K562 (cell line): Measurements from ENCODE around the gene MAP3K14. TPM values are rescaled to one million over a fixed set of nuclear protein-coding genes. Genes with fewer than 3 reads are reported as not detected.
A peak's percentile ranks its signal among the peaks of the same experiment; 100 is the strongest.

Experiments
- FOXJ2 ChIP-seq: fragments of 200-800 bp; sonication (Bioruptor generic); IDR thresholded peaks from 2 replicates; pipeline ENCODE4 v1.6.1; 2016; ENCODE audit warnings: missing genetic modification characterization, missing compliant biosample characterization
- GTF2A2 ChIP-seq: IDR thresholded peaks from 2 replicates; pipeline ENCODE4 v1.6.1; 2016; ENCODE audit warnings: mild to moderate bottlenecking, missing genetic modification characterization, missing compliant biosample characterization
- HNRNPH1 ChIP-seq: fragments of 200-400 bp; formaldehyde crosslinking; optimal IDR thresholded peaks from 2 replicates; pipeline ENCODE3; 2017; ENCODE audit warnings: low read depth, mild to moderate bottlenecking, low read length, moderate library complexity
- HNRNPK ChIP-seq: fragments of 200-400 bp; formaldehyde crosslinking; IDR thresholded peaks from one replicate; pipeline ENCODE4 v1.6.1; 2018; ENCODE audit warnings: mild to moderate bottlenecking, low read depth, low read length; ENCODE audit not compliant: poor library complexity, severe bottlenecking
- JUND ChIP-seq, 2 experiments: IDR thresholded peaks; 2 replicates in 1 of 2; 3 replicates in 1 of 2; pipeline ENCODE4 v1.6.1; 2011; ENCODE audit warnings: borderline replicate concordance in 2 of 2, low read depth in 2 of 2, low read length in 2 of 2, improper control_type of control experiment in 1 of 2, missing biosample characterization in 1 of 2, missing genetic modification characterization in 1 of 2, missing genetic modification reagents in 1 of 2
- RAD51 ChIP-seq: fragments of 450-650 bp; IDR thresholded peaks from 2 replicates; pipeline ENCODE4 v1.7.1; 2016; ENCODE audit warnings: low read depth, mild to moderate bottlenecking, borderline replicate concordance
- TBL1XR1 ChIP-seq, 2 experiments: IDR thresholded peaks; 2 replicates each; pipeline ENCODE4 v1.6.1; 2012; ENCODE audit warnings: improper control_type of control experiment in 2 of 2, low read length in 2 of 2, mild to moderate bottlenecking in 1 of 2
- ZNF124 ChIP-seq: sonication (generic); formaldehyde crosslinking; IDR thresholded peaks from 2 replicates; pipeline ENCODE4 v1.8.1; 2022; ENCODE audit warnings: missing genetic modification reagents
- polyA plus RNA-seq, 8 experiments: library from polyadenylated mRNA; depleted of rRNA in 4 of 8; stranded (reverse) in 5 of 8; unstranded in 3 of 8; fragments of >200 nt; fragmentation: Nextera tagmentation in 2 of 8; fragmentation: Illumina TruSeq in 1 of 8; extraction: Ambion mirVana in 2 of 8; extraction: Trizol in 1 of 8; gene quantifications; 2 replicates each; pipeline versions ENCODE4 v1.2.1 to v1.2.3, GENCODE V29; 2011 to 2014; ENCODE audit warnings: inconsistent platforms in 1 of 8, missing spikeins in 1 of 8
- total RNA-seq, 7 experiments: library from RNA; depleted of rRNA in 6 of 7; stranded (reverse); fragments of >200 nt in 6 of 7; fragmentation: Illumina TruSeq in 2 of 7; extraction: Trizol in 2 of 7; gene quantifications; 2 replicates each; pipeline versions ENCODE4 v1.2.1 to v1.2.3, GENCODE V29; 2011 to 2021; ENCODE audit warnings: low replicate concordance in 1 of 7
- TF ChIP-seq, protein P1 (sequence below): fragments of 250-450 bp; sonication (Bioruptor Pico); IDR thresholded peaks from 2 replicates; pipeline ENCODE4 v1.4.0; 2020; ENCODE audit warnings: mild to moderate bottlenecking
- TF ChIP-seq, protein P2 (sequence below), 2 experiments: fragments of 450-650 bp in 1 of 2; IDR thresholded peaks; 2 replicates each; pipeline ENCODE4 v1.6.1; 2011 to 2017; ENCODE audit warnings: low read depth in 2 of 2, antibody characterized with exemption in 1 of 2, borderline replicate concordance in 1 of 2, low read length in 1 of 2, mild to moderate bottlenecking in 1 of 2, mixed read lengths in 1 of 2; ENCODE audit not compliant: control insufficient read depth in 1 of 2
- TF ChIP-seq, protein P3 (sequence below): sonication (generic); formaldehyde crosslinking; IDR thresholded peaks from 2 replicates; pipeline ENCODE4 v1.9.0; 2022; ENCODE audit warnings: mild to moderate bottlenecking, missing genetic modification reagents
- TF ChIP-seq, protein P4 (sequence below), 2 experiments: fragments of 450-650 bp; IDR thresholded peaks; 2 replicates each; pipeline ENCODE4 v1.6.1; 2016; ENCODE audit warnings: mild to moderate bottlenecking in 2 of 2, borderline replicate concordance in 1 of 2, low read depth in 1 of 2, moderate library complexity in 1 of 2

The MAP3K14 gene
- total and polyA plus RNA-seq, 9 of the 15 experiments (the other 6 are each of a cell fraction or from before 2014, with no cell fraction given): 0.45 to 8.7 (median 3.2) TPM

DNA sequence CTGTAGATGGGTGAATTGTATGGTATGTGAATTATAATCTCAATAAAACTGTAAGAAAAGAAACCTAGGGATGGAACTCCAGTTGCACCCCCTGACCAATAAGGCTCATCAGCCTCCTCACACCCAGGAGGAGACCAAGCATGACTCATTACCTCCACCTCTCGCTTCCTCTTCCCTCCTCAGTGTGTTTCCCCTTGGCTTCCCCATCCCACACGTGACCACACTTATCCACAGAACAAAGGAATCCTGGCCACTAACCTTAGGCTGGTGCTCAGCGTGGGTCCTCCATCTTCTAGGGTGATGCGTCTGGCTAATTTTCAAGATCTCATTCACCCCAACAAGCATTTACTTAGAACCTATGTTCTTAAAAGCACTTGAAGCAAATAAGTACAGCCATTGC, 36.2 kb upstream of the MAP3K14 start (continued):
- peak; percentile 87 for TF ChIP-seq JUND (IDR thresholded peaks at IDR 0.05; ENCODE audit: borderline replicate concordance, low read depth, low read length)
- TF ChIP-seq JUND (tag; IDR thresholded peaks at IDR 0.05; ENCODE audit: borderline replicate concordance, low read depth, low read length): peak; percentile 76; the same call in 2 of the 3 replicates
- TF ChIP-seq, protein P1, sequence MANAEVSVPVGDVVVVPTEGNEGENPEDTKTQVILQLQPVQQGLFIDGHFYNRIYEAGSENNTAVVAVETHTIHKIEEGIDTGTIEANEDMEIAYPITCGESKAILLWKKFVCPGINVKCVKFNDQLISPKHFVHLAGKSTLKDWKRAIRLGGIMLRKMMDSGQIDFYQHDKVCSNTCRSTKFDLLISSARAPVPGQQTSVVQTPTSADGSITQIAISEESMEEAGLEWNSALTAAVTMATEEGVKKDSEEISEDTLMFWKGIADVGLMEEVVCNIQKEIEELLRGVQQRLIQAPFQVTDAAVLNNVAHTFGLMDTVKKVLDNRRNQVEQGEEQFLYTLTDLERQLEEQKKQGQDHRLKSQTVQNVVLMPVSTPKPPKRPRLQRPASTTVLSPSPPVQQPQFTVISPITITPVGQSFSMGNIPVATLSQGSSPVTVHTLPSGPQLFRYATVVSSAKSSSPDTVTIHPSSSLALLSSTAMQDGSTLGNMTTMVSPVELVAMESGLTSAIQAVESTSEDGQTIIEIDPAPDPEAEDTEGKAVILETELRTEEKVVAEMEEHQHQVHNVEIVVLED: no peak
- TF ChIP-seq, protein P2, sequence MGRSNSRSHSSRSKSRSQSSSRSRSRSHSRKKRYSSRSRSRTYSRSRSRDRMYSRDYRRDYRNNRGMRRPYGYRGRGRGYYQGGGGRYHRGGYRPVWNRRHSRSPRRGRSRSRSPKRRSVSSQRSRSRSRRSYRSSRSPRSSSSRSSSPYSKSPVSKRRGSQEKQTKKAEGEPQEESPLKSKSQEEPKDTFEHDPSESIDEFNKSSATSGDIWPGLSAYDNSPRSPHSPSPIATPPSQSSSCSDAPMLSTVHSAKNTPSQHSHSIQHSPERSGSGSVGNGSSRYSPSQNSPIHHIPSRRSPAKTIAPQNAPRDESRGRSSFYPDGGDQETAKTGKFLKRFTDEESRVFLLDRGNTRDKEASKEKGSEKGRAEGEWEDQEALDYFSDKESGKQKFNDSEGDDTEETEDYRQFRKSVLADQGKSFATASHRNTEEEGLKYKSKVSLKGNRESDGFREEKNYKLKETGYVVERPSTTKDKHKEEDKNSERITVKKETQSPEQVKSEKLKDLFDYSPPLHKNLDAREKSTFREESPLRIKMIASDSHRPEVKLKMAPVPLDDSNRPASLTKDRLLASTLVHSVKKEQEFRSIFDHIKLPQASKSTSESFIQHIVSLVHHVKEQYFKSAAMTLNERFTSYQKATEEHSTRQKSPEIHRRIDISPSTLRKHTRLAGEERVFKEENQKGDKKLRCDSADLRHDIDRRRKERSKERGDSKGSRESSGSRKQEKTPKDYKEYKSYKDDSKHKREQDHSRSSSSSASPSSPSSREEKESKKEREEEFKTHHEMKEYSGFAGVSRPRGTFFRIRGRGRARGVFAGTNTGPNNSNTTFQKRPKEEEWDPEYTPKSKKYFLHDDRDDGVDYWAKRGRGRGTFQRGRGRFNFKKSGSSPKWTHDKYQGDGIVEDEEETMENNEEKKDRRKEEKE (IDR thresholded peaks at IDR 0.05; ENCODE audit: borderline replicate concordance in 1 of 2, control insufficient read depth in 1 of 2, low read depth in 2 of 2, low read length in 1 of 2): no peak
- no peak for TF ChIP-seq GTF2A2
- no peak for TF ChIP-seq TBL1XR1 (IDR thresholded peaks at IDR 0.05; ENCODE audit: low read length in 2 of 2)
- TF ChIP-seq HNRNPK: no peak
- TF ChIP-seq ZNF124 (CRISPR knock-in tag): no peak
- TF ChIP-seq FOXJ2 (tag): no peak
- TF ChIP-seq, protein P3, sequence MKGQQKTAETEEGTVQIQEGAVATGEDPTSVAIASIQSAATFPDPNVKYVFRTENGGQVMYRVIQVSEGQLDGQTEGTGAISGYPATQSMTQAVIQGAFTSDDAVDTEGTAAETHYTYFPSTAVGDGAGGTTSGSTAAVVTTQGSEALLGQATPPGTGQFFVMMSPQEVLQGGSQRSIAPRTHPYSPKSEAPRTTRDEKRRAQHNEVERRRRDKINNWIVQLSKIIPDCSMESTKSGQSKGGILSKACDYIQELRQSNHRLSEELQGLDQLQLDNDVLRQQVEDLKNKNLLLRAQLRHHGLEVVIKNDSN (CRISPR knock-in tag): peak; percentile 94
- TF ChIP-seq, protein P4, sequence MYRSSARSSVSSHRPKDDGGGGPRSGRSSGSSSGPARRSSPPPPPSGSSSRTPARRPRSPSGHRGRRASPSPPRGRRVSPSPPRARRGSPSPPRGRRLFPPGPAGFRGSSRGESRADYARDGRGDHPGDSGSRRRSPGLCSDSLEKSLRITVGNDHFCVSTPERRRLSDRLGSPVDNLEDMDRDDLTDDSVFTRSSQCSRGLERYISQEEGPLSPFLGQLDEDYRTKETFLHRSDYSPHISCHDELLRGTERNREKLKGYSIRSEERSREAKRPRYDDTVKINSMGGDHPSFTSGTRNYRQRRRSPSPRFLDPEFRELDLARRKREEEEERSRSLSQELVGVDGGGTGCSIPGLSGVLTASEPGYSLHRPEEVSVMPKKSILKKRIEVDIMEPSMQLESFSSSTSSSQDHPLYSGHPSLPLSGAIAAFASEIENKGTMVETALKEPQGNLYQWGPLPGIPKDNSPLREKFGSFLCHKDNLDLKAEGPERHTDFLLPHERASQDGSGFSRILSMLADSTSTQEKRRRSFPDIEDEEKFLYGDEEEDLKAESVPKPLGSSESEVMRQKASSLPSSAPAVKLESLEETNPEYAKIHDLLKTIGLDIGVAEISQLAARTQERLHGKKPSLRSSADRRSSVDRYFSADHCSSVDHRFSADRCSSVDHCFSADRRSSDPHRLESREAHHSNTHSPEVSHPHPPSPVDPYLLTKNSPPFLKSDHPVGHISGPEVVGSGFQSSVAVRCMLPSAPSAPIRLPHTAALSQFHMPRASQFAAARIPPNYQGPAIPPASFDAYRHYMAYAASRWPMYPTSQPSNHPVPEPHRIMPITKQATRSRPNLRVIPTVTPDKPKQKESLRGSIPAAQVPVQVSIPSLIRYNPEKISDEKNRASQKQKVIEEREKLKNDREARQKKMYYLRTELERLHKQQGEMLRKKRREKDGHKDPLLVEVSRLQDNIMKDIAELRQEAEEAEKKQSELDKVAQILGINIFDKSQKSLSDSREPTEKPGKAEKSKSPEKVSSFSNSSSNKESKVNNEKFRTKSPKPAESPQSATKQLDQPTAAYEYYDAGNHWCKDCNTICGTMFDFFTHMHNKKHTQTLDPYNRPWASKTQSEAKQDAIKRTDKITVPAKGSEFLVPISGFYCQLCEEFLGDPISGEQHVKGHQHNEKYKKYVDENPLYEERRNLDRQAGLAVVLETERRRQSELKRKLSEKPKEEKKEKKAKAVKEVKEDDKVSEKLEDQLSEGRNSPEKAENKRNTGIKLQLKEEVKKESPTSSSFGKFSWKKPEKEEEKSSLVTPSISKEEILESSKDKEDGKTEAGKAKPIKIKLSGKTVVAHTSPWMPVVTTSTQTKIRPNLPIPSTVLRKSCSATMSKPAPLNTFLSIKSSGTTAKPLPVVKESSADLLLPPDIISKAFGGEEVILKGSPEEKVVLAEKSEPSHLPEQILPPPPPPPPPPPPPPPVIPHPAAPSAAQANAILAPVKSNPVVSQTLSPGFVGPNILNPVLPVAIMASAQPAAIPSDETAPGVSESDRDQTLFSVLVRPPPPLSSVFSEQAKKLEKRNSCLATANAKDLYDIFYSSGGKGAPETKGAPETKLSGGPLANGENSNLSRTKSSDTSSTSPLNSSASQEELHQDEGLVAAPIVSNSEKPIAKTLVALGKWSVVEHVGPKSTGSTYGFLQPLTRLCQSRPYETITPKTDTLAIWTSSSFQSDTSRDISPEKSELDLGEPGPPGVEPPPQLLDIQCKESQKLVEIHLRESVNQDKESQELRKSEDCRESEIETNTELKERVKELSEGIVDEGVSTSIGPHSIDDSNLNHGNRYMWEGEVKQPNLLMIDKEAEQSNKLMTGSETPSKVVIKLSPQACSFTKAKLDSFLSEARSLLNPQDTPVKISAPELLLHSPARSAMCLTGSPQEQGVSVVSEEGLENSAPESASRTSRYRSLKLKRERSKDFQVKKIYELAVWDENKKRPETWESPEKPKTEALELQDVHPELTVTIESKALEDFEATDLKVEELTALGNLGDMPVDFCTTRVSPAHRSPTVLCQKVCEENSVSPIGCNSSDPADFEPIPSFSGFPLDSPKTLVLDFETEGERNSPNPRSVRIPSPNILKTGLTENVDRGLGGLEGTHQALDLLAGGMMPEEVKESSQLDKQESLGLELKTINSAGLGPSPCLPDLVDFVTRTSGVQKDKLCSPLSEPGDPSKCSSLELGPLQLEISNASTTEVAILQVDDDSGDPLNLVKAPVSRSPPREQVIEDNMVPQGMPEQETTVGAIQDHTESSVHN (IDR thresholded peaks at IDR 0.05; ENCODE audit: borderline replicate concordance in 1 of 2, low read depth in 1 of 2): no peak
- TF ChIP-seq RAD51: peak; percentile 82
- no peak for TF ChIP-seq HNRNPH1
